ENCODE measurements around the gene THAP2.

The THAP2 gene

DNA sequence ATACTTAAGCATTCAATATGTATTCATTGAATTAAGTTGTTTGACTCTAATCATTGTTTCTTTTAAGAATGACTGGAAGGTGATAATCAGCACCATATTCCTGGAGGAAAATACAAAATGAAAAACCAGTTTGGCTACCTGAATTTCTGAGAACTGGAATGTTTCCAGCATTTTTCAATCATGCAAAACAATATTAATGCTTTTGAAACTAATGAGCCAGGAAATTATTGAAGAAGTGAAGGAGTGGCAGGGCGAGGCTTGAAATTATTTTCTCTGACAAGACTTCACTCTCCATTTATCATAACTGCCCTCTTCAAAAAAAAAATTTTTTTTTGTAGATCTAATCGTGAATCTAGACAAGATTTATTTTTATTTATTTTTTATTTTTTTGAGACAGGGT is 40.8 kb downstream of the THAP2 start:
- DNase-seq, result no peak

DNA sequence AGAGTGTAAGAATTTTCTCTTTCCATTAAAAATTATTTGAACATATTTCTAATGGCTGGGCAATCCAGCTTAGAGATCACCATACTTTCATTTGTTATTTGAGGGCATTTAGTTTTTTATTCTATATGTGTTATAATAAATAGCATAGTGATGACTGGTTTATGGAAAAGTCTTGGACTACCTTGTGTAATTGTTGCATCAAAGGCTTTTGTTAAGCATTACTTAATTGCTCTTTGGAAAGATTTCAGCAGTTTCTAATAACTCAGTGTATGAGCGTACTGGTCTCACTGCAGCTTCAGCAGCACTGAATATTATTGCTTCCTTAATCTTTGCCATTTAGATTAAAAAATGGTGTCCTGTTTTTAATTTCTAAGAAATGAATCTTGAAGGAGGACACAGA is 44.6 kb downstream of the THAP2 start:
- peak; percentile 34 for DNase-seq

DNA sequence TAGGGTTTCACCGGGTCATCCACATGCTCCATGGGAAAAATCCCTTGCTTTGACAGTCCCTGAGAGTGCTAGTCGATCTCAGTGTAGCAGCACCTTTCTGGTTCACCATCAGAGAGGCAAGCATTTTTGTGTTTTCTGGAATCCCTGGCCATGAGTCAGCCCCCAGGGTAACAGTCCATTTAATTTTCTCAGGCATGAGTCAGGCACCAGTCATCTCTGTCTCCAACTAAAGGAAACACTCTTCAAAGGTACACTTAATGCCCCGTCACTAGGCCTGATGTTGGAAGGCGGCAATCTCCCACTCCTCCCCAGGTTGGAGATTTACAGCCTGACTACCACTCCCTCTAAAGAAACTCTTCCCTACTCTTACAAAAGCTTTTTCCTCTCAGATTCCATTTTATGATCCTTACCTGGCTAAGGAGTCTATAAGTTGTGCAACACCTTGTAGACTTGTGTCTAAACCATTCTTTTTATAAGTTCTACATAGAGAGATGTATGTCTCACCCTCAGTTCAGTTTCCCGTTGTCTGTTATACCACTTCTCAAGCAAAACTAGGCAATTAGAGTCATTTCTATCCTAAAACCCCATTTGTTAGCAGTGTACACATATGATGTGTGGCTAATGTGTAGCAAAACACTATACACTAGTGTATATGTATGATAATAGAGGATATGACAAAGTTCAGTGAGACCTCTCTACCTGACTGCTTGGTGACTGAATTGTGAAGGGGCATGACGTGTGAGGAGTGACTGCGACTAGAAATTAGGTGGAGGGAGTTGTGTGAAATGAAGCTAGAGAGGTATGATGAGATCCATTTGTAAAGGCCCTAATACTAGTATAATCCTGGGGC is 46.4 kb downstream of the THAP2 start:
- DNase-seq, result peak; percentile 90

DNA sequence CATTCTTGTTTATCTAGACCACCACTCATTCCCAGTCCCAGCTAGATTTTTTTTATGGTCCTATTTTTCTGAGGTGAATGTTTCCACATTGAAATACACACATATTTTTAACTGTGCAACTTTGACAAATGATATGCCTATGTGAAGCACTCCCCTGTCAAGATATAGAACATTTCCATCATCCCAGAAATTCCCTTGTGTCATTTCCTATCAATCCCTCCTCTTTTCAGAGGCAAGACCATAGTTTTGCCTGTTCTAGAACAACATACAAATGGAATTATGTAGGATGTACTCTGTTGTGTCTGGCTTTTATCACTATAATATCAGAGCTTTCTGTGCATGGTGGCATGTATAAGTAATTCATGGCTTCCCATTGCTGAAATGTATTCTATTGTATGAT is 54.5 kb downstream of the THAP2 start:
- DNase-seq, result no peak

DNA sequence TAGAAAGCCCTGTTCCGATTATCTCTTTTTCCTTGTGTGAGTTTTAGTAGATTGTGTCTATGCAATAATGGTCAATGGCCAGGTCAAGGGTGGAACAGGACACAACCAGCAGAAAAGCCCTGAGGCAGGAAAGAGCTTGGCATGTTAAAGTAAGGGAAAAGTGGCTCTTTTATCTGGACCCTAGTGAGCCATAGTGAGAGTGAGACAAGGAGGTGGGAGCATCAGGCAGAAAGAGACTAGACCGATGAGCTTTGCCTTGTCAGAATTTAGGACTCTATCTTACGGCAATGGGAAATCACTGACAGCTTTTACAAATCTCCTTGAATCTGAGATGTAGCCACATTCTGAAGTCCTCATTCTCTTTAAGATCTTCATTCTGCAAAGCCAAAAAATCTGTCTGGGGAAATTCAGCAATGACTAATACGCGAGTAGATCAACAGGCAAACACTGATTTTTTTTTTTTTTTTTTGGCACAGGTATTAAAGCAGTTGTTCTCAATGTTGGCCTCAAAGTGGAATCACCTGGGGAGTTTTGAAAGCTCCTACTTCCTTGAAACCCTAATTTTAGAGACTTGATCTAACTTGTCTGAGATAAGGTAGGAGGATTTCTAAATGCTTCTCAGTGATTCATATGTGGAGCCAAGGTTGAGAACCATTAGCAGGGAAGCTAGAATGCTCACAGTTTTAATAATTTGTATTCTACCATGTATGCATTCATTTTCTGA is 55.7 kb downstream of the THAP2 start:
- no peak for DNase-seq

DNA sequence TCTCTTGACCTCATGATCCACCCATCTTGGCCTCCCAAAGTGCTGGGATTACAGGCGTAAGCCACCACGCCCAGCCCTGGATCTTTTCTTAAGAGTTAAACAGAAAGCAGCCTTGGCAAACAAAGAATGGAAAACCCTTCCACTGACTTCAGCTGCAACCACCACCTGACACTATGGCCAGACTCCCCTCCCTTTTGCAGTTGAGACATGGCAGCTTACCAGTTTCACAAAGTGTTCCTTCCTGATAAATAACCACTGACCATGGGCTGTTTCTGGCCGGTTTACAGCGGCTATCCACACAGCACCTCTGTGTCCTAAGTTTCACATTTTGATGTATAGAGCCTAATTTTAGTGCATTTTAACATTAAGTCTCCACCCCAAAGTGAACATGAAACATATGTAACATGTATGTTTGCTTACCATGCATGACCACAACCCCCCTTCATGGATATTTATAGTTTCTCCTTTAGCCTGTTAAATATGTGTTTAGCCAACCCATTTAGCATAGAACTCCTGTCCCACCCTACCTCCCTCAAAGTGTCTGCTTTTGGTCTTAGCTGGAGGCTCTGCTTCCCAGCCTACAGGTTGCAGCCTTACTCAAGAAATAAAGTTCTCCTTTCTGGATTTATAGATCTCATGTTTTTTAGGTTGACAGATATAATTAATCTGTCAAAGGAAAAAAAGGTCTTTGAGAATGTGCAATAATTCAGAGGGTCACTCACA is 57.8 kb downstream of the THAP2 start:
- DNase-seq, result no peak

DNA sequence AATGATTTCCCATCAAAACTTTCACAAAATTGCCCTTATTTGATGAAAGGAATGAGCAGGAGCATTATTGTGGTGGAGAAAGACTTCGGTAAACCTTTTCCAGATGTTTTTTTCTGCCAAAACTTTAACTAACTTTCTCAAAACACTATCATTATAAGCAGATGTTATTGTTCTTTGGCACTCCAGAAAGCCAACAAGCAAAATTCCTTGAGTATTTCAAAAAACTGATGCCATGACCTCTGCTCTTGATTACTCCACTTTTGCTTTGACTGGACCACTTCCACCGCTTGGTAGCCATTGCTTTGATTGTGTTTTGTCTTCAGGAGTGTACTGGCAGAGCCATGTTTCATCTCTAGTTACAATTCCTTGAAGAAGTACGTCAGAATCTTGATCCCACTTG is 60.9 kb downstream of the THAP2 start:
- peak; percentile 53 for DNase-seq

DNA sequence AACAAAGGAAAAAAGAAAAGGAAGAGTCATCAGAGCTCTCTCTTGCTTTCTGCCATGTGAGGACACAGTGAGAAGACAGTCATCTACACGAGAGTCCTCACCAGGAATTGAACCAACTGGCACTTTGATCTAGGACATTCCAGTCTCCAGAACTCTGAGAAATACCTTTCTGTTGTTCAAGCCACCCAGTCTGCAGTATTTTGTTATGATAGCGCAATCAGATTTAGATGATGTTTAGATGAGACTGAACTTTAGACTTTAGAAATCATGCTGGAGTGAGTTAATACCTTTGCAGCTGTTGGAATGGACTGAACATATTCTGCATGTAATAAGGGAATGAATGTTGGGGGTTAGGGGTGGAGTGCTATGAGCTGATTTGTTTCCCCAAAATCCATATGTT is 62.4 kb downstream of the THAP2 start:
- no peak for DNase-seq

DNA sequence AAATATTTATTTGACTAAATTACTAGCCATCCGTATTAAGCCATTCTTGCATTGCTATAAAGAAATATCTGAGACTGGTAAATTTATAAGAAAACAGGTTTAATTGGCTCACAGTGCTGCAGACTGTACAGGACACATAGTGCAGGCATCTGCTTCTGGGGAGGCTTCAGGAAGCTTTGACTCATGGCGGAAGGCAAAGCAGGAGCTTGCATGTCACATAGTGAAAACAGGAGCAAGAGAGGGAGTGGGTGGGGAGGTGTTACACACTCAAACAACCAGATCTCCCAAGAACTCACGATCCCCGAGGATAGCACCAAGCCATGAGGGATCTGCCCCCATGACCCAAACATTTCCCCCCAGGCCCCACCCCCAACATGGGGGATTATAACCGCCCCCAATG is 63.9 kb downstream of the THAP2 start:
- no peak for DNase-seq
